Endothelial cell of umbilical vein (primary cell): Measurements from ENCODE around the gene RAB3IL1. TPM values are rescaled to one million over a fixed set of nuclear protein-coding genes. Genes with fewer than 3 reads are reported as not detected.

Experiments used
- BruUV-seq: library from RNA; stranded (reverse); fragments of 400-500 nt; replicated peaks from 2 replicates; lab custom pipeline; 2021; lab: Mats Ljungman, UMichigan
- CTCF ChIA-PET: fragments of 300-600, 350-600 bp; sonication (Branson Sonifier 250); formaldehyde crosslinking; loops from one replicate; lab custom pipeline; 2021; ENCODE audit warnings: antibody characterized with exemption, inconsistent platforms; lab: Charles Lee
- POLR2A ChIA-PET: fragments of 300-600, 350-600 bp; sonication (Branson Sonifier 250); formaldehyde crosslinking; loops from one replicate; lab custom pipeline; 2021; ENCODE audit warnings: antibody characterized with exemption, inconsistent platforms; lab: Charles Lee
- DNase-seq: peaks from one replicate; pipeline ENCODE4 v3.0.0-alpha.2; 2011; ENCODE audit warnings: low read depth, low spot score
- FAIRE-seq: peaks from 2 replicates; lab custom pipeline; 2011; peaks lifted over from hg19 to GRCh38; lab: Jason Lieb, UNC
- H2AFZ ChIP-seq: 2 replicates; pipeline ENCODE4 v1.6.0; 2012; ENCODE audit warnings: low read depth, low read length, control low read depth, inconsistent platforms
- H3K27ac ChIP-seq: 2 replicates; pipeline ENCODE4 v1.5.1; 2011; ENCODE audit warnings: low read depth, mild to moderate bottlenecking, control low read depth, low read length, moderate library complexity; ENCODE audit not compliant: insufficient read depth
- H3K27me3 ChIP-seq, 2 experiments: 2 replicates each; pipeline versions ENCODE4 v1.6.0 to v1.6.1; 2011; ENCODE audit warnings: low read length in 2 of 2, mixed read lengths in 1 of 2; ENCODE audit not compliant: control insufficient read depth in 2 of 2, insufficient read depth in 2 of 2
- H3K36me3 ChIP-seq, 2 experiments: 2 replicates in 1 of 2; 3 replicates in 1 of 2; pipeline ENCODE4 v1.5.1; 2011; ENCODE audit warnings: low read length in 2 of 2, mild to moderate bottlenecking in 1 of 2, moderate library complexity in 1 of 2; ENCODE audit not compliant: control insufficient read depth in 2 of 2, insufficient read depth in 2 of 2; ENCODE audit errors: extremely low read depth in 1 of 2
- H3K4me1 ChIP-seq: 3 replicates; pipeline ENCODE4 v1.5.1; 2011; ENCODE audit warnings: mild to moderate bottlenecking, low read length; ENCODE audit not compliant: control insufficient read depth, insufficient read depth; ENCODE audit errors: extremely low read depth
- H3K4me2 ChIP-seq: 2 replicates; pipeline ENCODE4 v1.6.1; 2011; ENCODE audit warnings: low read length, control low read depth, mixed read lengths; ENCODE audit not compliant: insufficient read depth
- H3K4me3 ChIP-seq, 3 experiments: fragments of 200-600 bp in 1 of 3; sonication (generic), shearing (Covaris generic) in 1 of 3; replicated peaks in 1 of 3; 2 replicates each; pipeline ENCODE4 v1.5.1; 2011 to 2016; ENCODE audit warnings: control low read depth in 3 of 3, low read length in 3 of 3, mild to moderate bottlenecking in 2 of 3, inconsistent platforms in 1 of 3, low read depth in 1 of 3, moderate library complexity in 1 of 3; ENCODE audit not compliant: insufficient read depth in 1 of 3
- H3K79me2 ChIP-seq: 2 replicates; pipeline ENCODE4 v1.6.0; 2012; ENCODE audit warnings: low read length, inconsistent platforms; ENCODE audit not compliant: control insufficient read depth, insufficient read depth
- H3K9ac ChIP-seq: replicated peaks from 2 replicates; pipeline ENCODE3; 2011; ENCODE audit warnings: low read length, control low read depth; ENCODE audit not compliant: insufficient read depth; ENCODE audit errors: extremely low read depth
- H3K9me1 ChIP-seq: replicated peaks from 3 replicates; pipeline ENCODE4 v1.6.0; 2011; ENCODE audit warnings: mild to moderate bottlenecking, low read length; ENCODE audit not compliant: control insufficient read depth, insufficient read depth; ENCODE audit errors: extremely low read depth
- H3K9me3 ChIP-seq: replicated peaks from 2 replicates; pipeline ENCODE4 v1.5.1; 2012; ENCODE audit warnings: low read length, inconsistent platforms; ENCODE audit not compliant: control insufficient read depth, insufficient read depth
- H4K20me1 ChIP-seq: replicated peaks from 2 replicates; pipeline ENCODE3; 2011; ENCODE audit warnings: mild to moderate bottlenecking, low read length; ENCODE audit not compliant: control insufficient read depth, insufficient read depth; ENCODE audit errors: extremely low read depth
- CTCF ChIP-seq, 2 donors: IDR thresholded peaks; 1 replicate in 1 of 2; 2 replicates in 1 of 2; pipeline ENCODE4 v1.5.1; 2011; ENCODE audit warnings: low read length in 2 of 2, mild to moderate bottlenecking in 2 of 2, moderate library complexity in 2 of 2, control low read depth in 1 of 2, inconsistent platforms in 1 of 2, low read depth in 1 of 2; ENCODE audit not compliant: insufficient read depth in 1 of 2; ENCODE audit errors: extremely low read depth in 1 of 2
- EZH2 ChIP-seq: IDR thresholded peaks from 2 replicates; pipeline ENCODE4 v1.6.1; 2012; ENCODE audit warnings: borderline replicate concordance, low read depth, mild to moderate bottlenecking, moderate library complexity, low read length, inconsistent platforms; ENCODE audit not compliant: severe bottlenecking
- FOS ChIP-seq: IDR thresholded peaks from 2 replicates; pipeline ENCODE4 v1.6.1; 2011; ENCODE audit warnings: mild to moderate bottlenecking, low read length, moderate library complexity, borderline replicate concordance; ENCODE audit not compliant: insufficient read depth
- GATA2 ChIP-seq: IDR thresholded peaks from 2 replicates; pipeline ENCODE4 v1.7.0; 2011; ENCODE audit warnings: low read depth, mild to moderate bottlenecking, moderate library complexity, mixed read lengths, low read length; ENCODE audit not compliant: insufficient read length, insufficient read depth
- JUN ChIP-seq: IDR thresholded peaks from 2 replicates; pipeline ENCODE4 v1.6.1; 2011; ENCODE audit warnings: borderline replicate concordance, low read depth; ENCODE audit not compliant: insufficient read length, insufficient read depth
- MAX ChIP-seq: IDR thresholded peaks from 2 replicates; pipeline ENCODE4 v1.6.1; 2011; ENCODE audit not compliant: insufficient read depth, insufficient read length
- MYC ChIP-seq: IDR thresholded peaks from one replicate; pipeline ENCODE4 v1.6.1; 2011; ENCODE audit warnings: mild to moderate bottlenecking, low read depth, low read length
- POLR2A ChIP-seq: IDR thresholded peaks from 2 replicates; pipeline ENCODE4 v1.6.1; 2012; ENCODE audit warnings: low read depth, mild to moderate bottlenecking, control low read depth, low read length
- POLR2AphosphoS5 ChIP-seq: IDR thresholded peaks from 2 replicates; pipeline ENCODE4 v1.6.1; 2012; ENCODE audit warnings: low read depth, mild to moderate bottlenecking, control low read depth, low read length, moderate library complexity; ENCODE audit not compliant: insufficient read depth
- dilution Hi-C: fragments of 300-500 bp; cut with MboI; formaldehyde crosslinking; loops from one replicate; pipeline ENCODE4 v1.15.0; 2019; ENCODE audit warnings: low sequenced_read_pairs; ENCODE audit not compliant: extremely low pct_ligation_motif_present
- intact Hi-C: fragments of 100-400 bp; cut with micrococcal nuclease; formaldehyde crosslinking; loops from one replicate; pipeline ENCODE4 v1.10.0; 2022
- polyA plus RNA-seq, 4 experiments: library from polyadenylated mRNA; depleted of rRNA in 3 of 4; stranded (reverse) in 3 of 4; unstranded in 1 of 4; fragments of >200 nt; gene quantifications; 2 replicates each; pipeline versions ENCODE4 v1.2.1 to v1.2.3, GENCODE V29; 2011 to 2012; ENCODE audit warnings: missing spikeins in 1 of 4
- total RNA-seq: library from RNA; stranded (reverse); gene quantifications from 2 replicates; pipeline ENCODE4 v1.2.3, GENCODE V29; 2021

Gene RAB3IL1
- total and polyA plus RNA-seq, 2 donors (not counting 3 experiments of a cell fraction or from before 2014, with no cell fraction given): 1.8 to 3.6 TPM

- CTCF ChIA-PET: interaction anchor here (1.3 to 4.6 kb wide), 2 partner anchors 36 to 146 kb away, joined by 7 to 18 read pairs; no protein-coding TSS in a partner anchor
- FAIRE-seq: no peak
These were observed 18.5 kb upstream of the RAB3IL1 start for GRCh38 chr11:61935861-61936260.

More at GRCh38 chr11:61935861-61936260, 18.5 kb upstream of the RAB3IL1 start:
- Histone ChIP-seq H3K9me1 (no peaks in the 10 kb centered on the region), H3K27me3 (peaks cover 0 to 21% of the 10 kb centered on the region in 2 experiments), H3K4me2 (no peak overlapping the region), H4K20me1 (no peaks in the 10 kb centered on the region), H3K9me3 (no peaks in the 10 kb centered on the region), H3K9ac (no peak overlapping the region), H2AFZ (no peak overlapping the region), H3K79me2 (no peaks in the 10 kb centered on the region), H3K27ac (no peak overlapping the region), H3K36me3 (no peaks in the 10 kb centered on the region), H3K4me1 (no peaks in the 10 kb centered on the region), H3K4me3 (no peak overlapping the region)
- BruUV-seq: no TSS peak
- POLR2A ChIA-PET: no interaction called here
- dilution Hi-C loops (no loop called here), intact Hi-C loops (no loop called here)
- TF ChIP-seq JUN (no peak), CTCF (IDR thresholded peaks at IDR 0.05; ENCODE audit: extremely low read depth in 1 of 2, insufficient read depth in 1 of 2, low read depth in 1 of 2, low read length in 2 of 2) (no peak), MAX (no peak), POLR2AphosphoS5 (no peak), POLR2A (no peak), GATA2 (no peak), FOS (no peak), EZH2 (no peak), MYC (no peak)
- no peak for DNase-seq
